ENCODE measurements around the gene FAM228A.
A peak's percentile ranks its signal among the peaks of the same experiment; 100 is the strongest.
"Not testable (repeated sequence)": the region's sequence is repeated elsewhere in the genome, so short reads cannot be mapped to it uniquely, and the experiment has no call there.

The FAM228A gene

GRCh38 chr2:24174851-24175277, at the start of gene FAM228A:
FAM228A (plus strand) TSS chr2:24175053; CDS start chr2:24175481, 428 bp downstream.
- no peak for DNase-seq (ENCODE audit: low read depth)

- no peak for DNase-seq (ENCODE audit: low read depth)
Measured at GRCh38 chr2:24125956-24126355, 48.9 kb upstream of the FAM228A start.

- no peak for DNase-seq (ENCODE audit: low read depth)
Measured at GRCh38 chr2:24132543-24132942, 42.3 kb upstream of the FAM228A start.

- not testable (repeated sequence) for DNase-seq (ENCODE audit: low read depth)
Measured at GRCh38 chr2:24140305-24140704, 34.5 kb upstream of the FAM228A start.

GRCh38 chr2:24147364-24147763, 27.5 kb upstream of the FAM228A start:
- DNase-seq (ENCODE audit: low read depth), result no peak

GRCh38 chr2:24152413-24153197, 22.2 kb upstream of the FAM228A start:
- no peak for DNase-seq (ENCODE audit: low read depth)

- no peak for DNase-seq (ENCODE audit: low read depth)
Measured at GRCh38 chr2:24153478-24153877, 21.4 kb upstream of the FAM228A start.

- DNase-seq (ENCODE audit: low read depth), result no peak
Measured at GRCh38 chr2:24158131-24158530, 16.7 kb upstream of the FAM228A start.

GRCh38 chr2:24159708-24160107, 15.1 kb upstream of the FAM228A start:
- DNase-seq (ENCODE audit: low read depth), result no peak

- no peak for DNase-seq (ENCODE audit: low read depth)
Measured at GRCh38 chr2:24160761-24161160, 14.1 kb upstream of the FAM228A start.

GRCh38 chr2:24162494-24162893, 12.4 kb upstream of the FAM228A start:
- no peak for DNase-seq (ENCODE audit: low read depth)

GRCh38 chr2:24163186-24163585, 11.7 kb upstream of the FAM228A start:
- no peak for DNase-seq (ENCODE audit: low read depth)

- DNase-seq (ENCODE audit: low read depth), result no peak
Measured at GRCh38 chr2:24163601-24164000, 11.3 kb upstream of the FAM228A start.

GRCh38 chr2:24164416-24164973, 10.4 kb upstream of the FAM228A start:
- DNase-seq (ENCODE audit: low read depth), result peak; percentile 14

- DNase-seq (ENCODE audit: low read depth), result no peak
Measured at GRCh38 chr2:24169023-24169422, 5.8 kb upstream of the FAM228A start.

- no peak for DNase-seq (ENCODE audit: low read depth)
Measured at GRCh38 chr2:24175631-24176187, 856 bp downstream of the FAM228A start.

GRCh38 chr2:24176326-24176725, 1.5 kb downstream of the FAM228A start:
- DNase-seq (ENCODE audit: low read depth), result no peak

- no peak for DNase-seq (ENCODE audit: low read depth)
Measured at GRCh38 chr2:24179683-24180082, 4.8 kb downstream of the FAM228A start.

GRCh38 chr2:24181849-24182248, 7.0 kb downstream of the FAM228A start:
- no peak for DNase-seq (ENCODE audit: low read depth)

- DNase-seq (ENCODE audit: low read depth), result no peak
Measured at GRCh38 chr2:24182507-24182906, 7.7 kb downstream of the FAM228A start.

- DNase-seq (ENCODE audit: low read depth), result no peak
Measured at GRCh38 chr2:24183366-24184069, 8.7 kb downstream of the FAM228A start.

- DNase-seq (ENCODE audit: low read depth), result no peak
Measured at GRCh38 chr2:24189551-24189950, 14.7 kb downstream of the FAM228A start.

GRCh38 chr2:24190503-24190902, 15.7 kb downstream of the FAM228A start:
- no peak for DNase-seq (ENCODE audit: low read depth)

Measured in stimulated activated CD8-positive, alpha-beta memory T cell treated with anti-CD3 and anti-CD28 coated beads, Interleukin-4, amount 100 ng/mL, for 24 hours (primary cell).